ENCODE results near the gene TMEM220.

DNA sequence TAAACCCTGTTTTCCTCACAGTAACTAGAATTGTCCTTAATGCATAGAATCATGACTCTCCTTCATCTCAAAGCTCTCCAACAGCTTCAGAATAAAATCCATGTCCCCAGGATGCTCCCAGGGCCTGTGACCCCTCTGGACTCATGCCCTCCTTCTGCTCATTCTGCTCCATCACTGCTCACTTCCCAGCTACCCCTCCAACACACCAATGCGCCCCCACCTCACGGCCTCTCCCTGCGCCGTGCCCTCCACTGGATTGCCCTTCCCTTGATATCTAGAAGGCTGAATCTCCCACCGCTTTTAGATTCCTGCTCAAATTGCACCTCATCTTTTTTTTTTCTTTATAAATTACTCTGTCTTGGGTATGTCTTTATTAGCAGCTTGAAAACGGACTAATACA lies 12.6 kb upstream of the TMEM220 start:
- no peak for TF ChIP-seq EZH2 (IDR thresholded peaks at IDR 0.05; ENCODE audit: borderline replicate concordance, low read depth, low read length, severe bottlenecking)
- TF ChIP-seq, protein P1, sequence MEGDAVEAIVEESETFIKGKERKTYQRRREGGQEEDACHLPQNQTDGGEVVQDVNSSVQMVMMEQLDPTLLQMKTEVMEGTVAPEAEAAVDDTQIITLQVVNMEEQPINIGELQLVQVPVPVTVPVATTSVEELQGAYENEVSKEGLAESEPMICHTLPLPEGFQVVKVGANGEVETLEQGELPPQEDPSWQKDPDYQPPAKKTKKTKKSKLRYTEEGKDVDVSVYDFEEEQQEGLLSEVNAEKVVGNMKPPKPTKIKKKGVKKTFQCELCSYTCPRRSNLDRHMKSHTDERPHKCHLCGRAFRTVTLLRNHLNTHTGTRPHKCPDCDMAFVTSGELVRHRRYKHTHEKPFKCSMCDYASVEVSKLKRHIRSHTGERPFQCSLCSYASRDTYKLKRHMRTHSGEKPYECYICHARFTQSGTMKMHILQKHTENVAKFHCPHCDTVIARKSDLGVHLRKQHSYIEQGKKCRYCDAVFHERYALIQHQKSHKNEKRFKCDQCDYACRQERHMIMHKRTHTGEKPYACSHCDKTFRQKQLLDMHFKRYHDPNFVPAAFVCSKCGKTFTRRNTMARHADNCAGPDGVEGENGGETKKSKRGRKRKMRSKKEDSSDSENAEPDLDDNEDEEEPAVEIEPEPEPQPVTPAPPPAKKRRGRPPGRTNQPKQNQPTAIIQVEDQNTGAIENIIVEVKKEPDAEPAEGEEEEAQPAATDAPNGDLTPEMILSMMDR (IDR thresholded peaks at IDR 0.05; ENCODE audit: borderline replicate concordance, extremely low read depth, low read length, poor library complexity, severe bottlenecking) = no peak

All from DND-41 (cell line).